NCI-H128 (cell line): ENCODE data around the gene ALAS1.

Experiments used
- DNase-seq: peaks from one replicate; lab custom pipeline; 2025; ENCODE audit not compliant: unreplicated experiment; lab: John Stamatoyannopoulos, UW

Gene ALAS1

GRCh38 chr3:52198643-52199608 lies 966 bp downstream of the ALAS1 start:
- DNase-seq = no peak

DNA sequence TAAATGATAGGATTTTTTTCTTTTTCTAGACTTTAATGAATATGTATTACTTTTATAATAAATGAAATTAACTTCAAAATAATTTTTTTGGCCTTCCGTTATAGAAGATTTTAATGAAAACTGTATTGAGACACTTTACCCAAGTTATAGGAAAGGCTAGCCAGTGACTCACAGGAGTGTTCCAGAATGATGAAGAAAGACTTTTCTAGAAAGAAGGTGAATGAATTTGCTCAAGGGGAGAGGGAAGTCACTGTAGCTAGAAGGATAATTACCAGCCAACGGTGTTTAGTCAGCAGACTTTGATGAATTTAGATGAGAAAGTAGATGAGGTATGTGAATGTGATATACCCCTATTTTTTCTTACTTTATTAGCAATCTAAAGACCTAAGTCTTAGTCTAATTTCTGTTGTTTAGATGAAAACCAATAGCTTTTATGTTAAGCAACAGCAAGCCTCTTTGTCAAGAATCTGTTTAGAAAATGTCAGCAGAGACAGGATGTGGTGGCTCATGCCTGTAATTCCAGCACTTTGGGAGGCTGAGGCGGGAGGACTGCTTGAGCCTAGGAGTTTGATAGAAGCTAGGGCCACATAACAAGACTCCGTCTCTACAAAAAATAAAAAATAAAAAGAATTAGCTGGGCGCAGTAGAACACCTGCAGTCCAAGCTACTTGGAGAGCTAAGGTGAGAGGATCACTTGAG lies 3.2 kb downstream of the ALAS1 start:
- DNase-seq = no peak

DNA sequence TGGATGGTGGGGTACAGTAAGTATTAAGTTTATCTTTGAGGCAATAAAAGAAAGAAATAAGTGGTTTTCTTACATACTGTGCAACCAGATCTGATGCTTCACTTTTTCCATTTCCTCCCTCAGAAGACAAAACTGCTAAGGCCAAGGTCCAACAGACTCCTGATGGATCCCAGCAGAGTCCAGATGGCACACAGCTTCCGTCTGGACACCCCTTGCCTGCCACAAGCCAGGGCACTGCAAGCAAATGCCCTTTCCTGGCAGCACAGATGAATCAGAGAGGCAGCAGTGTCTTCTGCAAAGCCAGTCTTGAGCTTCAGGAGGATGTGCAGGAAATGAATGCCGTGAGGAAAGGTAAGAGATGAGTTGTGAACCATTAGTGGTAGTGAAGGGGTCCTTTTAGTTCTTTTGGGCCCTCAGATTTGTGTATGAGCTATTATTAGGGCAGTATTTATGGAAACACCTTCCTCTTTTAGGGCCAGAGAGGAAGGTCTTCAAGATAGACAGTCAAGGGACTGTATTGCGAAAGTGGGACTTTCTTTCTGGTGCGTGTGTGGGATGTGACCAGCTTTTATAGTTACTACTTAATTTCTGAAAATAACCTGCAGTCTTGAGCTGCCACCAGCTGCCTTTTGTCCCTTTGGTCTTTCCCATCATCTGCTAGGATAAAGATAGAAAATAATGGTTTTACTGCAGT lies 4.6 kb downstream of the ALAS1 start:
- DNase-seq = no peak

GRCh38 chr3:52203701-52204100 lies 5.7 kb downstream of the ALAS1 start:
- no peak for DNase-seq

DNA sequence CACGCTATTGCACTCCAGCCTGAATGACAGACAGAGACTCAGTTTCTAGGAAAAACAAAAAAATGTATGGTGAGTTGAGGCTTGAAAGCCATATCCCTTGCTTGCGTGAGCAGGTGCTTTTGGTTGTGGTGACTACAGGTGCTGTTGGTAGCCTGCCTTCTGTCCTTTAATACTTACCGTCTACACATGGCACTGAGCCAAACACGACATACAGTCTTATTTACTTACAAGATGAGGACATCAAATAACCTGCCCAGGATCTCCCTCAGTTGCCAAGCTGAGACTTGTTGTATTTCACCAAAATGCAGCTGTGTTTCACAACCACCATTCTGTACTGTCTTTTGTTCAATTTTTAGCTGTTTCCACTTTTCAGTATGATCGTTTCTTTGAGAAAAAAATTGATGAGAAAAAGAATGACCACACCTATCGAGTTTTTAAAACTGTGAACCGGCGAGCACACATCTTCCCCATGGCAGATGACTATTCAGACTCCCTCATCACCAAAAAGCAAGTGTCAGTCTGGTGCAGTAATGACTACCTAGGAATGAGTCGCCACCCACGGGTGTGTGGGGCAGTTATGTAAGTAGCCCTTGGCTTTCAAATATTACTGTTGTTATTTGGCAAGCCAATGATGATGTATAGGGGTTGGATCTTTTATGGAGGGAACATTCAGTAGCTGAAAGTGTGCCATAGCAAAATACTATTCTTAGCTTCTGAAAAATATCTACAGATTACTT lies 6.5 kb downstream of the ALAS1 start:
- DNase-seq = peak; percentile 41

DNA sequence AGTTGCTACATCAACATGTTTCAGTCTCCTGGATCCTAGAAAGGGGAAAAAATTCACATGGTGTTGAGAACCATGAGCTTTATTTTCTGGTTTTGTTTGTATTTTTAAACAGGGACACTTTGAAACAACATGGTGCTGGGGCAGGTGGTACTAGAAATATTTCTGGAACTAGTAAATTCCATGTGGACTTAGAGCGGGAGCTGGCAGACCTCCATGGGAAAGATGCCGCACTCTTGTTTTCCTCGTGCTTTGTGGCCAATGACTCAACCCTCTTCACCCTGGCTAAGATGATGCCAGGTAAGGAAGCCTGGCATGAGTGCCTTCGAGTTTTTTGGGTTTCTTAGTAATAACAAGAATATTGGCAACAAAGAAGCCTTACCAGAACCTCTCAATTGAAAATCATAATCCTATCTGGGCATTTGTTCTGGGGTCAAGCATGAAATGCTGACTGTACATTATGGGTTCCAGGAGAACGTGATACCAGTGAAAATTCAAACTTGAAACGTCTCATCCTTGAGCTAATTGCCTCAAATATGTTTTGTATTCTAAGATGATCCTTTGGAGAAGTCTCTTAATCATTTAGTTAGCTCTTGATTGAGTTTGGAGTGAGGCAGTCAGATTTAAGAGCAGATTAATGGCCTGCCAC lies 7.9 kb downstream of the ALAS1 start:
- DNase-seq = no peak

GRCh38 chr3:52208556-52208955 lies 10.6 kb downstream of the ALAS1 start:
- DNase-seq = no peak

- DNase-seq = no peak
Measured at GRCh38 chr3:52210037-52210436, 12.1 kb downstream of the ALAS1 start.

GRCh38 chr3:52210550-52211046 lies 12.6 kb downstream of the ALAS1 start:
- DNase-seq = no peak

DNA sequence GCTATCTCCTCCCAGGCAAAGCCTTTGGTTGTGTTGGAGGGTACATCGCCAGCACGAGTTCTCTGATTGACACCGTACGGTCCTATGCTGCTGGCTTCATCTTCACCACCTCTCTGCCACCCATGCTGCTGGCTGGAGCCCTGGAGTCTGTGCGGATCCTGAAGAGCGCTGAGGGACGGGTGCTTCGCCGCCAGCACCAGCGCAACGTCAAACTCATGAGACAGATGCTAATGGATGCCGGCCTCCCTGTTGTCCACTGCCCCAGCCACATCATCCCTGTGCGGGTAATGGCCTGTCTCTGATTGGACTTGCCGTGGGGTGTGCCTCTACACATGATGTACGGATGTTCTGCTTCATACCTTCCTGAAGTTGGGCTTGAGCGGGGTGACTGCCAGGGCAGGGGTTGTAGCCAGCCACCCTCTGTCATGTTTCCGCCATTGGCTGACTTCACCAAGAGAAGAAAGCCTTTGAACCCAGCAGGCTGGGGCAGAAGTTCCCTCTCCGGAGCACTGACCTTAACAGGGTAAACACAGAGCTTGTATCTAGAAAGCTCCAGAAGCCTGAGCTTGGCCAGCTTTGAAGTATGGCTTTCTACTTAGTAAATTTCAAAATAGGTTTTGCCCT lies 13.4 kb downstream of the ALAS1 start:
- no peak for DNase-seq

DNA sequence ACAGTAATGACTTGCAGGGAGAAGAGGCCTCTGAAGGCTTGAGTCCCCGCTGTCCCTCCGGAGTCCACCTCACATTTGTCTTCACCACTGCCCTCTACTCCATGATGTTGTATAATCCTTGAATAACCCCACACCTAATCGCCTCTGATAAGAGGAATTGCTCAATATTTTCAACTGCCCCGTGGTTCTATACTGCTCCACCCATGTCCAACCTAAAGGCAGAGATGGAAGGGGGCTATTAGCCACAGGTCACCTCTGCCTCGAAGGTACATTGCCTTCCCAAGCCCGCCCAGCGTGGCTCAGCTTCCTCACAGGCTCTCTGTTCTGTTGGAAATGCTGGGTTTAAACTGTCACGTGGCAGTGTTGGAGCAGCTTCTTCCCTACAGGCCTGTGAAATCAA lies 15.0 kb downstream of the ALAS1 start:
- no peak for DNase-seq

- DNase-seq = no peak
Measured at GRCh38 chr3:52213901-52214300, 15.9 kb downstream of the ALAS1 start.

DNA sequence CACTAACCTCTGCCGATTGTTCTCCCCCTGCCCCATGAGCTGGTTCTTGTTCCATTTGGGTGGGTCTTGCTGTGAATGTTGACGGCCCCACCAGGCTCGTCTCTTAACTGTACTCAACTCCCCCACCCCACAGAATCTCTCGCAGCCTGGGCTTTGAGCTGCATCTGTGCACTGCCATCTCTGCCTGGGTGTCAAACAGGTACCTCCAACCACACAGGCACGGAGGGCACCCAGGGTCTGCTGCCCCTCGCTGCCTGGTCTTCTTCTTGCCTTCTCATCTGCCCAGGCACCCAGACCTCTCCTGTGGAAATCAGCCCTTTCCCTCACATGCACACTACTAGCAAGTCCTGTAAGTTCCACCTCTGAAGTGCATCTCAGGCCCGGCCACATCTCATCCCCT lies 17.4 kb downstream of the ALAS1 start:
- no peak for DNase-seq

DNA sequence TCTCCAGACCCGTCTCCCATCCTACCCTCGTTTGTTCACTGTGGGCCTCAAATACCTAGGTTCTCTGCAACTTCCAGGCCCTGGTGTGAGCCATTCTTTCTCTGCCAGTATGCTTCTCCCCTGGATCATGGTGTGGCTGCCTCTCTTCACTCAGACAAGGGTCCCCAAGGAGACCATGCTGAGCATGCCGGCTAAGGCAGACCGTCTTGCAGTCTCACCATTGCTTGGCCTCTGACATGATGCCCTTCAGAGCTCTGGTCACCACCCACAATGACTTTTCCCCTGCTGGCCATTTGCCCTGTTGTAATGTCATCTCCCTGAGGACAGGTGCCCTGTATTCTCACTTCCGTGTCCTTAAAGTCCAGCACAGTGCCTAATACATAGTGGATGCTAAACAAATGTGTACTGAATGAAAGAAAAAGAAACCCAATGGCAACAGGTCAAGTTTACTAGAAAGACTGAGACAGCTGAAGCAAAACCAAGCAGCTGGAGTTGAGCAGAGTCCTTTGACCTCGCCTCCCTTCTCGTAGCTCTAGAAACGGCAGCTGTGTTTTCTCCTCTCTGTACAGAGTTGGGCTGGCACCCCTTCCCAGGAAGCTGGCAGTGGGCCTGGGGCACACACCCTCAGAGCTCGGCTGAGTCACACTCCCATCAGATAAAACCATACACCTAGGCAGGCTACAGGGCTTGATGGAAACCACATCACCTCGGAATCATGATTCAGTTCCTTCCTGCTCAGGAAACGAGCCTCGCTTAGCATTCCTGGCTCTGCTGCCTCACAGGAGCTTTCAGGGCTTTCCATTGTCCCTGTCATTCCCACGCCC lies 18.8 kb downstream of the ALAS1 start:
- no peak for DNase-seq

GRCh38 chr3:52217409-52217805 lies 19.4 kb downstream of the ALAS1 start:
- DNase-seq = no peak

GRCh38 chr3:52218026-52218425 lies 20.1 kb downstream of the ALAS1 start:
- no peak for DNase-seq

DNA sequence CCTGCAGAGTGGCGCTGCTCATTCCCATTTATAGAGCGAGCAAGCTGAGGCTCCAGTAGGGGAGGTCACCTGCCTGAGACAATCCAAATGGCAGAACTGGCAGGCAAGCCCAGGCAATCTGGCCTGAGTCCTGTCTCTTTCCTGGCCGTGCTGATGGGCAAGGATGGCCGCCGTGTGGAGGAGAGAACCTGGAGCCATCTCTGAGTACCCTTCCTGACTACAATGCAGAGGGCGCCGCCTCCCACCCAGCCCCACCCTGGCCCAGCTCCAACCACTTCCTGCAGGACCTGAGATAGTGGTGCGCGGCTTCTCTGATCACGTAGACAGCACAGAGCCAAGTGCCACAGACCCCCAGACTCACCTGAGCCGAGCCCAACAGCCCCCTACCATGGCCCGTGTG lies 20.5 kb downstream of the ALAS1 start:
- no peak for DNase-seq

DNA sequence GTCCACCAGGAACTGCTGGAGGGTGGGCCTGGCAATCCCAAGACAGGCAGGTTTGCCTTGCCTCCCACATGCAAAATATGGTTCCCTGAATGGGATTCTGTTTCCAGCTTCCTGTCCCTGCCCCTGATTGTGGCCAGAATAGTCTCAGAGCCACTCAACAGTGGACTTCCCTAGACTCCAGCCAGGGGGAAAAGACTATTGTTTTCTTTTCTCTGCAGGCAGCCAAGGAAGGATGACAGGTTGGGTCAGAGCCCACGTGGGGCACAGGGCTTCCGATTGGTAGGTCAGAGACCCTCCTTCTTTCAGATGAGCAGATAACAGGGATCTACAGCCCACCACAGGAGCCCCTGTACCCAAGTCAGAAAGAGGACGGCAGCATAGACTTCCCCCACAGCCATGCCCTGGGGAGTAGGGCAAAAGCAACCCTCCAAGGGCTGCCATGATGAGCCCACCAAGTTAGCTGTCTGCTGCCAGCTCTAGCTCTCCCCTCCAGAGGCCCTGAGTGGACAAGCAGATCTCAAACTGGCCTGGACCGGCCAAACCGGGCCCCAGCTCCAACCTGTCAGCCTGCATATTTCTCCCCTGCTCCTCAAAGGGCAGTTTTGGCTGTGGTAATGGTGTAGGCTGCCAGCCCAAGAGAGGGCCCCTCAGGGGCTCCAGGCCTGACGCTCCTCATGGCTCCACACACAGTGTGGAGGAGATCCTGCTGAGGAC lies 21.1 kb downstream of the ALAS1 start:
- no peak for DNase-seq
